ENCODE data around the gene ASPG.
A peak's percentile ranks its signal among the peaks of the same experiment; 100 is the strongest.

Gene ASPG

GRCh38 chr14:104076743-104077142 lies 8.8 kb upstream of the ASPG start:
- peak; percentile 49 for DNase-seq

GRCh38 chr14:104078031-104078455 lies 7.5 kb upstream of the ASPG start:
- DNase-seq: peak; percentile 92

- no peak for DNase-seq
Measured at GRCh38 chr14:104080376-104081260, 4.9 kb upstream of the ASPG start.

GRCh38 chr14:104081261-104081835 lies 4.2 kb upstream of the ASPG start:
- DNase-seq: no peak

GRCh38 chr14:104081951-104082464 lies 3.5 kb upstream of the ASPG start:
- DNase-seq: no peak

GRCh38 chr14:104082807-104083206 lies 2.7 kb upstream of the ASPG start:
- DNase-seq: no peak

GRCh38 chr14:104084251-104085002 lies 1.1 kb upstream of the ASPG start:
- DNase-seq: no peak

- DNase-seq: no peak
Measured at GRCh38 chr14:104085889-104086201, 345 bp downstream of the ASPG start.

GRCh38 chr14:104086210-104086660 lies 735 bp downstream of the ASPG start:
- DNase-seq: no peak

GRCh38 chr14:104086661-104087461 lies 1.4 kb downstream of the ASPG start:
- no peak for DNase-seq

GRCh38 chr14:104087505-104087904 lies 2.0 kb downstream of the ASPG start:
- DNase-seq: no peak

GRCh38 chr14:104087981-104088850 lies 2.7 kb downstream of the ASPG start:
- no peak for DNase-seq

GRCh38 chr14:104090071-104090748 lies 4.7 kb downstream of the ASPG start:
- DNase-seq: no peak

GRCh38 chr14:104091061-104091926 lies 5.8 kb downstream of the ASPG start:
- DNase-seq: no peak

GRCh38 chr14:104091927-104092771 lies 6.6 kb downstream of the ASPG start:
- DNase-seq: no peak

- no peak for DNase-seq
Measured at GRCh38 chr14:104092931-104093365, 7.4 kb downstream of the ASPG start.

- DNase-seq: no peak
Measured at GRCh38 chr14:104093366-104094055, 8.0 kb downstream of the ASPG start.

- DNase-seq: no peak
Measured at GRCh38 chr14:104094056-104094708, 8.7 kb downstream of the ASPG start.

All from activated CD4-positive, alpha-beta T cell treated with anti-CD3 and anti-CD28 coated beads, Interleukin-10, Interleukin-2, amounts not matched to agents 100 ng/mL and 50 ng/mL, durations not matched to agents 16 hours and 8 hours (primary cell).